ENCODE measurements around the gene PRIM2. TPM values are rescaled to one million over a fixed set of nuclear protein-coding genes. Genes with fewer than 3 reads are reported as not detected.
"Not testable (repeated sequence)": the region's sequence is repeated elsewhere in the genome, so short reads cannot be mapped to it uniquely, and the experiment has no call there.

The PRIM2 gene
- polyA plus RNA-seq, 1 donor (not counting 4 experiments of a cell fraction or from before 2014, with no cell fraction given) = 12.8 TPM

DNA sequence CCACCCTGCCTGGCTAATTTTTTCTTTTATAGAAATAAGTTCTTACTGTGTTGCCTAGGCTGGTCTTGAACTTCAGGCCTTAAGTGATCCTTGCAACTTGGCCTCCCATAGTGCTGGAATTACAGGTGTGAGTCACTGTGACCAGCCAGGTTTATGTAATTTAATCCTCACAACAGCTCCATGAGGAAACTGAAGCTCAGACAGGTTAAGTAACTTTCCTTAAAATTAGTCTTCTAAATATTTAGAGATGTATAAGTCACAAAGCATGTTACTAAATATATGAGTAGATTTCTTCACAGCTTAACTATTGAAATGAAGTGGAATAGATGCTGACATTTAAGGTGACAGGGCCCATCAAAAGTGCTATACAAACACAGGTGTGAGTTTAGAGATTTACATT lies 30.2 kb downstream of the PRIM2 start:
- DNase-seq (ENCODE audit: low read depth, low spot score); H4K20me1 ChIP-seq (ENCODE audit: control insufficient read depth, extremely low read depth, insufficient read depth, low read length); H3K9me3 ChIP-seq (ENCODE audit: control insufficient read depth, low read depth, low read length); H3K36me3 ChIP-seq (ENCODE audit: control insufficient read depth in 2 of 2, extremely low read depth in 1 of 2, insufficient read depth in 2 of 2, low read length in 2 of 2); H3K27ac ChIP-seq (ENCODE audit: control insufficient read depth, insufficient read depth, low read length); dilution Hi-C loops (cut with MboI; ENCODE audit: extremely low pct_ligation_motif_present, low sequenced_read_pairs); H2AFZ ChIP-seq (ENCODE audit: control insufficient read depth, low read length); H3K4me1 ChIP-seq (ENCODE audit: control insufficient read depth, extremely low read depth, insufficient read depth, low read length); FAIRE-seq; H3K4me2 ChIP-seq (ENCODE audit: control insufficient read depth, extremely low read depth, insufficient read depth, low read depth, low read length); H3K4me3 ChIP-seq (ENCODE audit: control insufficient read depth in 2 of 3, extremely low read depth in 1 of 3, insufficient read depth in 2 of 3, low read depth in 1 of 3, low read length in 3 of 3); H3K27me3 ChIP-seq (ENCODE audit: control insufficient read depth, extremely low read depth, insufficient read depth, low read length); H3K9ac ChIP-seq (ENCODE audit: control insufficient read depth, extremely low read depth, insufficient read depth, low read length); H3K79me2 ChIP-seq (ENCODE audit: control insufficient read depth, insufficient read depth, low read length); H3K9me1 ChIP-seq (ENCODE audit: control insufficient read depth, extremely low read depth, insufficient read depth, low read length): not testable (repeated sequence)

DNA sequence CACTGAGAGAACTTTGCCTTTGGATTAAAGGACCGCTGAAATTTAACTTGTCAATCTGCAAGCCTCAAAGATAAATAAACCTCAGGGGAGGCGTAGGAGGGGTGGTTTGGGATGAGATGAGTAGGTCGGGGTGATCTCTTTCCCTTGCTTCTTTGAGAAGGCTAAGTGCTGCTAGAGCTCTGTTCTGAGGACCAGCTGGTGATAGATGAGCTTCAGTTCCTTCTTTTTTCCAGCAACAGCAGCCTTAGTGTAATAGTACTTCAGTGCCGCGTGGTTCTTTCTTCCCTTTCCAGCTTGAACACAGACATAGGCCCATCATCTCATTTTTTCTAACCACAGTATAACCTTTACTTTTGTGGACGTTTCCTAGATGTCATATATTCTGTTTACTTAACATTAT lies 33.0 kb downstream of the PRIM2 start:
- dilution Hi-C loops (cut with MboI; ENCODE audit: extremely low pct_ligation_motif_present, low sequenced_read_pairs); DNase-seq (ENCODE audit: low read depth, low spot score): not testable (repeated sequence)

DNA sequence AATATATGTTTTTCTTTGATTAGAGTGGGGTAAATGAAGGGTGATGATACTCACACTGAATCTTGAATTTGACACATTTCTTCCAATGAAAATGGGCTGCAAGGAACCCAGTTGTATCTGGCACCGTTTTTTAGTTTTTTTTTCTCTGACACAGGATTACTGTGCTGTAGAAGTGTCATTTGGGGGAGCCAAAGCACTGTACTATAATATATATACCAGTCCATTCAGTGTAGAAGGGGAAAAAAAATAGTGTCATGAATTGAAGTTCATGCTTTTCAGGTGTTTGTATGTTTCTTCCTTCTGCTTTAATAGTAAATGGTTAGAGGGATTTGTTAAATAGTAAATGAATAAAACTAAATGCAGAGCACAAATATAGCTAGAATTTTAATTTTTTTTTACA lies 35.2 kb downstream of the PRIM2 start:
- DNase-seq (ENCODE audit: low read depth, low spot score); H3K4me3 ChIP-seq (ENCODE audit: control insufficient read depth in 2 of 3, extremely low read depth in 1 of 3, insufficient read depth in 2 of 3, low read depth in 1 of 3, low read length in 3 of 3); H2AFZ ChIP-seq (ENCODE audit: control insufficient read depth, low read length); H3K79me2 ChIP-seq (ENCODE audit: control insufficient read depth, insufficient read depth, low read length); H3K4me2 ChIP-seq (ENCODE audit: control insufficient read depth, extremely low read depth, insufficient read depth, low read depth, low read length); H3K4me1 ChIP-seq (ENCODE audit: control insufficient read depth, extremely low read depth, insufficient read depth, low read length); dilution Hi-C loops (cut with MboI; ENCODE audit: extremely low pct_ligation_motif_present, low sequenced_read_pairs); FAIRE-seq; H3K27me3 ChIP-seq (ENCODE audit: control insufficient read depth, extremely low read depth, insufficient read depth, low read length); H4K20me1 ChIP-seq (ENCODE audit: control insufficient read depth, extremely low read depth, insufficient read depth, low read length); H3K27ac ChIP-seq (ENCODE audit: control insufficient read depth, insufficient read depth, low read length); H3K9me1 ChIP-seq (ENCODE audit: control insufficient read depth, extremely low read depth, insufficient read depth, low read length); H3K9ac ChIP-seq (ENCODE audit: control insufficient read depth, extremely low read depth, insufficient read depth, low read length); H3K9me3 ChIP-seq (ENCODE audit: control insufficient read depth, low read depth, low read length); H3K36me3 ChIP-seq (ENCODE audit: control insufficient read depth in 2 of 2, extremely low read depth in 1 of 2, insufficient read depth in 2 of 2, low read length in 2 of 2): not testable (repeated sequence)

More for the DNA sequence above, 33.0 kb downstream of the PRIM2 start:
- H3K36me3 ChIP-seq (ENCODE audit: control insufficient read depth in 2 of 2, extremely low read depth in 1 of 2, insufficient read depth in 2 of 2, low read length in 2 of 2); FAIRE-seq; H3K9me1 ChIP-seq (ENCODE audit: control insufficient read depth, extremely low read depth, insufficient read depth, low read length); H2AFZ ChIP-seq (ENCODE audit: control insufficient read depth, low read length); H3K4me3 ChIP-seq (ENCODE audit: control insufficient read depth in 2 of 3, extremely low read depth in 1 of 3, insufficient read depth in 2 of 3, low read depth in 1 of 3, low read length in 3 of 3); H3K27me3 ChIP-seq (ENCODE audit: control insufficient read depth, extremely low read depth, insufficient read depth, low read length); H3K4me1 ChIP-seq (ENCODE audit: control insufficient read depth, extremely low read depth, insufficient read depth, low read length); H3K9ac ChIP-seq (ENCODE audit: control insufficient read depth, extremely low read depth, insufficient read depth, low read length); H3K79me2 ChIP-seq (ENCODE audit: control insufficient read depth, insufficient read depth, low read length); H3K9me3 ChIP-seq (ENCODE audit: control insufficient read depth, low read depth, low read length); H3K27ac ChIP-seq (ENCODE audit: control insufficient read depth, insufficient read depth, low read length); H4K20me1 ChIP-seq (ENCODE audit: control insufficient read depth, extremely low read depth, insufficient read depth, low read length); H3K4me2 ChIP-seq (ENCODE audit: control insufficient read depth, extremely low read depth, insufficient read depth, low read depth, low read length): not testable (repeated sequence)

DNA sequence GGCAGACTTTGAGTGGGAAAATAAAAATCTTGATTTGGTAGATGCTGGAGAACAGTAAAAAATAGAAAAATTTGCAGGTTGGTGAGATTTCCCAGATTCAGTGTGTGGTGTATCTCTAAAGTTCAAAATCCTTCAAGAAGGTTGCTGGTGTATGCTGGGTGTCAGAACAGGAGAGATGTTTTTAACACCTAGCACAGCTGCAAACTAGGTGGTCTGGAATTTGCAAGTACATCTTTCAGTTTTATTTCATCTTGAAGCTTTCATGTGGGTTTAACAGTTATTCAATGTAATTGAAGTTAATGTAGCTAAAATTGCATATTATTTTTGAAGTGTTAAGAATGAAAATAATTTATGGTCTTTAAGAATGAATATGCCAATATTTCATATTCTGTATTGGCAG lies 40.9 kb downstream of the PRIM2 start:
- H3K9me3 ChIP-seq (ENCODE audit: control insufficient read depth, low read depth, low read length); H3K36me3 ChIP-seq (ENCODE audit: control insufficient read depth in 2 of 2, extremely low read depth in 1 of 2, insufficient read depth in 2 of 2, low read length in 2 of 2); H3K27me3 ChIP-seq (ENCODE audit: control insufficient read depth, extremely low read depth, insufficient read depth, low read length); H3K79me2 ChIP-seq (ENCODE audit: control insufficient read depth, insufficient read depth, low read length); FAIRE-seq; H3K4me1 ChIP-seq (ENCODE audit: control insufficient read depth, extremely low read depth, insufficient read depth, low read length); dilution Hi-C loops (cut with MboI; ENCODE audit: extremely low pct_ligation_motif_present, low sequenced_read_pairs); H2AFZ ChIP-seq (ENCODE audit: control insufficient read depth, low read length); H4K20me1 ChIP-seq (ENCODE audit: control insufficient read depth, extremely low read depth, insufficient read depth, low read length); H3K4me3 ChIP-seq (ENCODE audit: control insufficient read depth in 2 of 3, extremely low read depth in 1 of 3, insufficient read depth in 2 of 3, low read depth in 1 of 3, low read length in 3 of 3); H3K4me2 ChIP-seq (ENCODE audit: control insufficient read depth, extremely low read depth, insufficient read depth, low read depth, low read length); DNase-seq (ENCODE audit: low read depth, low spot score); H3K9ac ChIP-seq (ENCODE audit: control insufficient read depth, extremely low read depth, insufficient read depth, low read length); H3K9me1 ChIP-seq (ENCODE audit: control insufficient read depth, extremely low read depth, insufficient read depth, low read length); H3K27ac ChIP-seq (ENCODE audit: control insufficient read depth, insufficient read depth, low read length): not testable (repeated sequence)

DNA sequence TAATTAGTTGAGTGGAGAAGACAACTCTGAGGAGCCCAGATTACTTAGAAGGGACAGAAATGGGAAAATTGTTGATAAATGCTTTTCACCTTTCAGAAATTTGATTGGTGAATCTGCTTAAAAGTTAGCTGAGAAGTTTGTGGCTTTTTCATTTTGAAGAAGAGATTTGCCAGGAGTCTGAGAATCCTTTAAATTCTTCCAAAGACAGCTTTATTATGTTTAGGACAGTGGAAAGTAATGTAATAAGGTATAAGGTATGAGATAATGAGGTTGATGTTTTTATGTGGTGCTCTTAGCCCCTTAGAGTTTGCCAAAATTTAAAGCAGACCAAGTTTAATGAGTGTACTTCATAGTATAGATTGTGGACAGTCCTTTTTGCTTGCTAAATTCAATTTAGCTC lies 42.3 kb downstream of the PRIM2 start:
- H3K4me3 ChIP-seq (ENCODE audit: control insufficient read depth in 2 of 3, extremely low read depth in 1 of 3, insufficient read depth in 2 of 3, low read depth in 1 of 3, low read length in 3 of 3); H3K9me3 ChIP-seq (ENCODE audit: control insufficient read depth, low read depth, low read length); DNase-seq (ENCODE audit: low read depth, low spot score); H3K36me3 ChIP-seq (ENCODE audit: control insufficient read depth in 2 of 2, extremely low read depth in 1 of 2, insufficient read depth in 2 of 2, low read length in 2 of 2); H3K4me2 ChIP-seq (ENCODE audit: control insufficient read depth, extremely low read depth, insufficient read depth, low read depth, low read length); H3K27me3 ChIP-seq (ENCODE audit: control insufficient read depth, extremely low read depth, insufficient read depth, low read length); H3K4me1 ChIP-seq (ENCODE audit: control insufficient read depth, extremely low read depth, insufficient read depth, low read length); H3K9me1 ChIP-seq (ENCODE audit: control insufficient read depth, extremely low read depth, insufficient read depth, low read length); H2AFZ ChIP-seq (ENCODE audit: control insufficient read depth, low read length); H3K27ac ChIP-seq (ENCODE audit: control insufficient read depth, insufficient read depth, low read length); dilution Hi-C loops (cut with MboI; ENCODE audit: extremely low pct_ligation_motif_present, low sequenced_read_pairs); H4K20me1 ChIP-seq (ENCODE audit: control insufficient read depth, extremely low read depth, insufficient read depth, low read length); H3K9ac ChIP-seq (ENCODE audit: control insufficient read depth, extremely low read depth, insufficient read depth, low read length); H3K79me2 ChIP-seq (ENCODE audit: control insufficient read depth, insufficient read depth, low read length); FAIRE-seq: not testable (repeated sequence)

Data from keratinocyte (primary cell).